Liver (tissue), 3 donors: Measurements from ENCODE around the gene BAIAP2.

Experiments
- GABPA ChIP-seq, 2 donors: IDR thresholded peaks in 1 of 2; conservative IDR thresholded peaks in 1 of 2; 2 replicates each; pipeline ENCODE4 v1.6.1; 2016; ENCODE audit warnings: antibody characterized with exemption in 2 of 2, mild to moderate bottlenecking in 1 of 2, moderate library complexity in 1 of 2
- JUND ChIP-seq, 2 donors: IDR thresholded peaks; 2 replicates each; pipeline ENCODE4 v1.6.1; 2016; ENCODE audit warnings: antibody characterized with exemption in 2 of 2
- NR2F2 ChIP-seq: IDR thresholded peaks from 2 replicates; pipeline ENCODE4 v1.6.1; 2016; ENCODE audit warnings: antibody characterized with exemption
- RAD21 ChIP-seq, 2 donors: IDR thresholded peaks; 2 replicates each; pipeline ENCODE4 v1.6.1; 2016; ENCODE audit warnings: antibody characterized with exemption in 2 of 2, mild to moderate bottlenecking in 2 of 2
- SP1 ChIP-seq: IDR thresholded peaks from 2 replicates; pipeline ENCODE4 v1.6.1; 2018; ENCODE audit warnings: antibody characterized with exemption, mild to moderate bottlenecking
- TAF1 ChIP-seq: conservative IDR thresholded peaks from 2 replicates; pipeline ENCODE4 v1.6.1; 2016; ENCODE audit warnings: antibody characterized with exemption, mild to moderate bottlenecking
- TF ChIP-seq, protein P1 (sequence below): fragments of 150-350 bp; IDR thresholded peaks from 2 replicates; pipeline ENCODE4 v1.5.1; 2017; ENCODE audit warnings: improper control_type of control experiment, low read depth, low read length; ENCODE audit not compliant: missing input control
- donor health status: healthy.
- donor health status: healthy.

DNA sequence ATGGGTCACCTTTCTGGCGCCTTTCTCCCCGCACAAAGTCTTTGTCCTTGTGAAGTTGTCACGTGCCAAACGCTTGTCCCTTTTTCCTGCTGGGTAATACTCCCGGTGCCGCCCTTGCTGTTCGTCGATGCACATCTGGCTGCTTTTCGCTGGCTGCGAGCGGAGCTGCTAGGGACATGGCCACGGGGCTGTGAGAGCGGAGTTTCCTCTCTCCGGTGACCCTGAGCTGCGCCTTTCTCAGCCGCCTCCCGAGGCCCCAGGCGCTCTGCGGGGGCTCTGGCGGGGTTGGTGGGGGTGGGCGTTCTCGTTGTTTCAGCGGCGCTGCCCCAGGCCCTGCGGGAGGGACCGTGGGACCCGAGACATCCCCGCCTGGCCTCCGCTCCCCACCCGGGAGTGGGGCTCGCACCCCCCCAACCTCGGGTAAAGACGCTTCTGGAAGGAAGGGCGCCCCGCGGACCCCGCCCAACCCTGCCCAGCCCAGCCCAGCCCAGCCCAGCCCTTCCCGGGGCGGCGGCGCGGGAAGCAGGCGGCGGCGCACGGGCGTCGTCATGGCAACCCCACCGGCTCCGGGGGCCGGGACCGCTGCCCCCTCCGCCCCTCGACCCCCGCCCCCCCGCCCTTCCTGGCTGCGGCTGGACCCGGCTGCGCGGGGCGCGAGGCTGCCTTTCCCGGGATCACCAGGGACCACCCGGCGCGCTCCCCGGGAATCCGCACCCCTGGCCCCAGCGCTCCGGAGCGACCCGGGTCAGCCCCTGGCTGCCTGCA lies 31.1 kb upstream of the BAIAP2 start:
- no peak for TF ChIP-seq TAF1
- TF ChIP-seq, protein P1, sequence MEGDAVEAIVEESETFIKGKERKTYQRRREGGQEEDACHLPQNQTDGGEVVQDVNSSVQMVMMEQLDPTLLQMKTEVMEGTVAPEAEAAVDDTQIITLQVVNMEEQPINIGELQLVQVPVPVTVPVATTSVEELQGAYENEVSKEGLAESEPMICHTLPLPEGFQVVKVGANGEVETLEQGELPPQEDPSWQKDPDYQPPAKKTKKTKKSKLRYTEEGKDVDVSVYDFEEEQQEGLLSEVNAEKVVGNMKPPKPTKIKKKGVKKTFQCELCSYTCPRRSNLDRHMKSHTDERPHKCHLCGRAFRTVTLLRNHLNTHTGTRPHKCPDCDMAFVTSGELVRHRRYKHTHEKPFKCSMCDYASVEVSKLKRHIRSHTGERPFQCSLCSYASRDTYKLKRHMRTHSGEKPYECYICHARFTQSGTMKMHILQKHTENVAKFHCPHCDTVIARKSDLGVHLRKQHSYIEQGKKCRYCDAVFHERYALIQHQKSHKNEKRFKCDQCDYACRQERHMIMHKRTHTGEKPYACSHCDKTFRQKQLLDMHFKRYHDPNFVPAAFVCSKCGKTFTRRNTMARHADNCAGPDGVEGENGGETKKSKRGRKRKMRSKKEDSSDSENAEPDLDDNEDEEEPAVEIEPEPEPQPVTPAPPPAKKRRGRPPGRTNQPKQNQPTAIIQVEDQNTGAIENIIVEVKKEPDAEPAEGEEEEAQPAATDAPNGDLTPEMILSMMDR, result no peak
- TF ChIP-seq SP1, result no peak
- no peak for TF ChIP-seq JUND (IDR thresholded peaks at IDR 0.05)
- no peak for TF ChIP-seq GABPA (IDR thresholded peaks at IDR 0.05 in 1 of 2, conservative IDR thresholded peaks at IDR 0.05 in 1 of 2)
- TF ChIP-seq RAD21 (IDR thresholded peaks at IDR 0.05), result no peak
- TF ChIP-seq NR2F2, result no peak
